ENCODE data around the gene ANP32A. TPM values are rescaled to one million over a fixed set of nuclear protein-coding genes. Genes with fewer than 3 reads are reported as not detected.

ANP32A gene
- total RNA-seq, 1 donor from 2014 or later: 129 TPM

DNA sequence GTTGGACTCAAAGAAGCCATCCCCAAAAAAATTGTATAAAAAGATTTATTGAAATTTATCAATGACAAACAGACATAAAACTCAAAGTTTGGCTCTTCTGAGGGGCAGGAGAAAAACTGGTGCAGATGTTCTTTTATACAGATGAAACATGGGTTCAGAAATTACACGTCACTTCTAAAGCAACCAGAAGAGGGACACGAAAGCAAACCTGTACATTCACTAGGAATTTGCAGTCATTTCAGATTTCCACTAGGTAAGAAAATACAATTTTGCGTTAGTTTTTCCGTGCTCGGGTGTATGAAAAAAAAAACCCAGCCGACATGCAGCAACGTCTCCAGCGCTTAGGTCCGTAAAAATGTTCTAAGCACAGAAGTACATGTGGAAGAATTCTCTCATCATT lies 41.8 kb downstream of the ANP32A start:
- Histone ChIP-seq H3K36me3 (peaks cover 52% of the 10 kb centered on the region), H3K9me3 (no peaks in the 10 kb centered on the region), H3K27me3 (ENCODE audit: low read depth) (no peaks in the 10 kb centered on the region), H3K27ac (no peak overlapping the region), H3K4me3 (no peak overlapping the region), H3K4me1 (peaks cover 47% of the 10 kb centered on the region)
- TF ChIP-seq, protein P1, sequence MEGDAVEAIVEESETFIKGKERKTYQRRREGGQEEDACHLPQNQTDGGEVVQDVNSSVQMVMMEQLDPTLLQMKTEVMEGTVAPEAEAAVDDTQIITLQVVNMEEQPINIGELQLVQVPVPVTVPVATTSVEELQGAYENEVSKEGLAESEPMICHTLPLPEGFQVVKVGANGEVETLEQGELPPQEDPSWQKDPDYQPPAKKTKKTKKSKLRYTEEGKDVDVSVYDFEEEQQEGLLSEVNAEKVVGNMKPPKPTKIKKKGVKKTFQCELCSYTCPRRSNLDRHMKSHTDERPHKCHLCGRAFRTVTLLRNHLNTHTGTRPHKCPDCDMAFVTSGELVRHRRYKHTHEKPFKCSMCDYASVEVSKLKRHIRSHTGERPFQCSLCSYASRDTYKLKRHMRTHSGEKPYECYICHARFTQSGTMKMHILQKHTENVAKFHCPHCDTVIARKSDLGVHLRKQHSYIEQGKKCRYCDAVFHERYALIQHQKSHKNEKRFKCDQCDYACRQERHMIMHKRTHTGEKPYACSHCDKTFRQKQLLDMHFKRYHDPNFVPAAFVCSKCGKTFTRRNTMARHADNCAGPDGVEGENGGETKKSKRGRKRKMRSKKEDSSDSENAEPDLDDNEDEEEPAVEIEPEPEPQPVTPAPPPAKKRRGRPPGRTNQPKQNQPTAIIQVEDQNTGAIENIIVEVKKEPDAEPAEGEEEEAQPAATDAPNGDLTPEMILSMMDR (IDR thresholded peaks at IDR 0.05): no peak
- intact Hi-C loops (cut with DNase I): no loop called here
- DNase-seq: no peak
- ATAC-seq: no peak

DNA sequence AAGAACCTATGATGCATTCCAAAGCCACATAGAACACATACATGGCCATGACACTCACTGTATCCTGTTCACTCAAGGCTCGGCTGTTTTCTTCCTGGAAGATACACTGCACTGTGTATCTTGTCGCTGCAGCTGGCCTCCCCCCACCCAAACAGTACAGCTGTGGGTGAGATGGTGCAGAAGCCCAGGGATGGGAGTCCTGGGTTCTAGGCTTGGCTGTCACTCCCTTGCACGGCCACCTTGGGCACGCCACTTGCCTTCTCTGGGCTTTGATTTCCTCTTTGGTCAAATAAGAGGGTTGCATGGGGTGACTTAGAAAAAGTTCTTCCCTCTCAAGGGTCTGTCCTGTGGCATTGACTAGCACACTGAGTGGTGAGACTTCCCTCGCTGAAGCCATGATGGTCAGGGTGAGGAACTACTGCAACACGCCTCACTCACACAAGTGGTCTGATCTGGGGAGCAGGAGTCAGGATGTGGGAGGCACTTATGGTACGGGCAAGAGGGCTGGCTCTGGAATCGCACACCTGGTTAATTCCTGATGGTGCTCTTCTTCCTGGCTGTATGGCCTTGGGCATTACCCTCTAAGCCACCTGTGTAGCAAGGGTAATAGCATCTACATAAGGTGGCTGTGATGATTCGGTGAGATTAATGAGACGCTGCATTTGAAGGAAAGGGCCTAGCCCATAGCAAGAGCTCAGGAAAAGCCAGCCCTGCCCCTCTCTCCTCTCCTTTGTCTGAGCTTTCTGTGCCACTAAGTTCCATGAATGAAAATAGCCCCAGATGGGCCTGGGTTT lies 44.0 kb downstream of the ANP32A start:
- Histone ChIP-seq H3K36me3 (peaks cover 32% of the 10 kb centered on the region), H3K4me1 (peaks cover 25% of the 10 kb centered on the region), H3K9me3 (no peaks in the 10 kb centered on the region), H3K27me3 (ENCODE audit: low read depth) (no peaks in the 10 kb centered on the region), H3K4me3 (no peak overlapping the region), H3K27ac (no peak overlapping the region)
- intact Hi-C loops (cut with DNase I): no loop called here
- DNase-seq (no peak), ATAC-seq (peak; percentile 13 to 29)
- TF ChIP-seq, protein P1 (IDR thresholded peaks at IDR 0.05): no peak

DNA sequence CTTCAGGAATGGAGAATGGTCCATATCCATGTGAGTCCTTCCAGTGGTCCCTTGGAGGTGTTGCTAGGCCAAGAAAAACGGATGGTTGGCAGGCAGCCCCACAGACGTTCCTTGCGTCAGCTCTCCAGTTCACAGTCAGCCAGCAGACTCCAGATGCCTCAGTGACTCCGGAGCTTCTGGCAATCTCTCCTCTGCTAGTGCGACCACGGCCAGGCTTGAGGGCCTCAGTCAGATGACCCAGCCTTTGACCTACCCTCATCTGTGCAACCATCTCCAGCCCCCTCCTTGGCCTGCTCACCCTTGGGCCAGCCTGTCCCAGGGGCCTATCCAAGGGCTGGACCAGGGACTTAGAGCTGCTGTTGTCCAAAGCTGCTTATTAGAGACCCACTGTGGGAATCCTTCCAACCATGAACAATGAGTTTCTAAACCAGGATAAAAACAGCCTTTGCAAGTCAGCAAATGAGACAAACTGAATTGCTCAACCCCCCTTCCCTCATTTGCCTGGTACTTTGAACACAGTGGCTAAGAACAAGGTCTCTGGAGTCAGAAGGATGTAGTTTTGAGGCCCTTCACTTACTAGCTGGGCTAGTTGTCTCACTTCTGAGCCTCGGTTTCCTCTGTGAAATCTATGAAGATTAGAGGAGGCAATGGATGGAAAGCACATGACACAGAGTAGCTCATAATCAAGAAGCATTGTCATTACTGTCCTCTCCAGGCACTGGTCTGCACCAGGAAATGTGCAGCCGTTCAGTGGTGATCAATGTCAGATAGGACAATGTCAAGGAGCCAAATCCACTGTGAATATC lies 44.8 kb downstream of the ANP32A start:
- Histone ChIP-seq H3K4me1 (peaks cover 17% of the 10 kb centered on the region), H3K27me3 (ENCODE audit: low read depth) (no peaks in the 10 kb centered on the region), H3K9me3 (no peaks in the 10 kb centered on the region), H3K36me3 (peaks cover 24% of the 10 kb centered on the region), H3K27ac (no peak overlapping the region), H3K4me3 (no peak overlapping the region)
- intact Hi-C loops (cut with DNase I): no loop called here
- peak; percentile 56 to 71 for ATAC-seq
- DNase-seq: no peak
- TF ChIP-seq, protein P1 (IDR thresholded peaks at IDR 0.05): no peak

DNA sequence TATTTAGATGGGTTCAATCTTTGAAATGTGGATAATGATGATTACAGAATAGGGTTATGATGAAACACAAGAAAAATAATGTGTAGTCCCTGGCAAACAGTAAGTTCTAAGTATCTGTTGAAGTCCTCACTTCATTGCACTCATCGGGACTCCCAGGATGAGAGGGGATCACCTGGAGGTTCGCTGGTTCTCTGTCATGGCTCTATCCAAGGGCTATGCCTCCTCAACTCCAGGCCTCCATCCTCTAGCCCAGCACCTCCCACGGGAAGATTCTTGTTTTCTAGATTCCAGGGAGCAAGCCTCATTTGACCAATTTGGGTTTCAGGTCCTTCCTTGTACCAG lies 45.5 kb downstream of the ANP32A start:
- Histone ChIP-seq H3K27me3 (ENCODE audit: low read depth) (no peaks in the 10 kb centered on the region), H3K4me1 (peaks cover 16% of the 10 kb centered on the region), H3K27ac (no peak overlapping the region), H3K36me3 (peaks cover 17% of the 10 kb centered on the region), H3K4me3 (no peak overlapping the region), H3K9me3 (no peaks in the 10 kb centered on the region)
- DNase-seq: no peak
- ATAC-seq: no peak
- intact Hi-C loops (cut with DNase I): no loop called here
- TF ChIP-seq, protein P1 (IDR thresholded peaks at IDR 0.05): no peak

DNA sequence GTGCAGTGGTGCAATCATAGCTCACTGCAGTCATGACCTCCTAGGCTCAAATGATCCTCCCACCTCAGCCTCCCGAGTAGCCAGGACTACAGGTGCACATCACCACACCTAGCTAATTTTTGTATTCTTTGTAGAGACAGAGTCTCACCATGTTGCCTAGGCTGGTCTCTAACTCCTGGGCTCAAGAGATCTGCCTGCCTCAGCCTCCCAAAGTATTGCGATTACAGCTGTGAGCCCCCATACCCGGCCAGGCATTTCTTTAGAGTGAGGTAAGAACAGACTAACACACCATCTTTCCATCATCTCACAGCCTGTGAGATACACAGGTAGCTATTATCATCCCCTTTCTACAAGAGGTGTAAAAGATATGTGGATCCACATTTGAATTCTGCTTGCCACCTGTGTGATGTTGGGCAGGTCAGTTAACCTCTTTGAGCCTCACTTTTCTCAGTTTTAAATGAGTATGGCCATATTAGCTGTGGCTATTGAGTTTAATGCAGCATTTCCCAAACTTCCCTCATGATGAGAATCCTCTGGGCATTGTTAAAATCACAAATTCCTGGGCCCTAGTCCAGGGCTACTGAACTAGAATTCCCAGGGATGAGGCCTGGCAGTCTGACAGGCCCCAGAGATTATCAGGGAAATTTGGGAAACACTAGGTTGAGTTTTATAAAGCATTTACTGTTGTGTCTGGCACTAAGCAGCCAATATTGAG lies 46.0 kb downstream of the ANP32A start:
- ATAC-seq: no peak
- Histone ChIP-seq H3K36me3 (peaks cover 13% of the 10 kb centered on the region), H3K27me3 (ENCODE audit: low read depth) (no peaks in the 10 kb centered on the region), H3K4me3 (no peak overlapping the region), H3K4me1 (peaks cover 16% of the 10 kb centered on the region), H3K27ac (no peak overlapping the region), H3K9me3 (no peaks in the 10 kb centered on the region)
- no peak for DNase-seq
- TF ChIP-seq, protein P1 (IDR thresholded peaks at IDR 0.05): no peak
- intact Hi-C loops (cut with DNase I): no loop called here
